Kidney (tissue), 14 donors: ENCODE results near the gene ZFYVE26. TPM values are rescaled to one million over a fixed set of nuclear protein-coding genes. Genes with fewer than 3 reads are reported as not detected.

ENCODE experiments used
- DNase-seq, 5 donors: peaks; one replicate each; pipeline ENCODE4 v3.0.0-alpha.2; 2013 to 2020
- FAIRE-seq: peaks from 2 replicates; lab custom pipeline; 2012; peaks lifted over from hg19 to GRCh38; lab: Jason Lieb, UNC
- H3K27ac ChIP-seq, 2 donors: one replicate each; pipeline ENCODE4 v1.7.0; 2013; ENCODE audit warnings: low read depth in 2 of 2, low read length in 2 of 2, inconsistent platforms in 1 of 2
- H3K27me3 ChIP-seq: one replicate; pipeline ENCODE4 v1.7.1; 2013; ENCODE audit warnings: low read length, inconsistent platforms; ENCODE audit not compliant: control insufficient read depth, insufficient read depth
- H3K36me3 ChIP-seq, 3 donors: one replicate each; pipeline versions ENCODE4 v1.7.0 to v1.7.1; 2013; ENCODE audit warnings: low read length in 3 of 3, control low read depth in 1 of 3, inconsistent platforms in 1 of 3; ENCODE audit not compliant: insufficient read depth in 3 of 3, control insufficient read depth in 2 of 3
- H3K4me1 ChIP-seq, 3 donors: one replicate each; pipeline versions ENCODE4 v1.7.0 to v1.7.1; 2013; ENCODE audit warnings: low read length in 3 of 3, inconsistent platforms in 1 of 3, low read depth in 1 of 3; ENCODE audit not compliant: control insufficient read depth in 2 of 3, insufficient read depth in 2 of 3
- H3K4me3 ChIP-seq, 3 donors: one replicate each; pipeline versions ENCODE4 v1.7.0 to v1.8.1; 2013; ENCODE audit warnings: low read length in 3 of 3, control low read depth in 1 of 3, inconsistent platforms in 1 of 3
- H3K9ac ChIP-seq, 3 donors: one replicate each; pipeline versions ENCODE4 v1.7.0 to v1.7.1; 2013; ENCODE audit warnings: low read length in 3 of 3, control low read depth in 1 of 3, inconsistent platforms in 1 of 3
- H3K9me3 ChIP-seq, 3 donors: one replicate each; pipeline versions ENCODE4 v1.7.0 to v1.7.1; 2013; ENCODE audit warnings: low read length in 3 of 3, control low read depth in 1 of 3, inconsistent platforms in 1 of 3; ENCODE audit not compliant: control insufficient read depth in 2 of 3, insufficient read depth in 1 of 3
- CTCF ChIP-seq: IDR thresholded peaks from 3 replicates; pipeline ENCODE4 v1.5.1; 2012; ENCODE audit warnings: mild to moderate bottlenecking, moderate library complexity, borderline replicate concordance; ENCODE audit not compliant: insufficient read depth; ENCODE audit errors: extremely low read depth
- intact Hi-C: fragments of 100-400 bp; cut with DNase I; formaldehyde crosslinking; loops from one replicate; pipeline ENCODE4 v1.11.1; 2022
- polyA plus RNA-seq: library from polyadenylated mRNA; stranded (reverse); fragments of 350-450 nt; fragmentation: Illumina TruSeq; extraction: RNeasy Lipid Tissue Mini Kit (QIAGEN cat#74804); gene quantifications from one replicate; pipeline ENCODE4 v1.2.3, GENCODE V29; 2014; ENCODE audit warnings: low read depth, low replicate concordance; ENCODE audit not compliant: insufficient read depth
- total RNA-seq: library from RNA; stranded (reverse); fragmentation: NEBNext Ultra II Directional; extraction: Animal tissue kit (Norgen Biotek cat#: 25700); gene quantifications from one replicate; pipeline ENCODE4 v1.2.1, GENCODE V29; 2021
- donor health status: control.
- donor health status: control.
- donor health status: control.
- donor health status: control.
- donor health status: control.
- donor health status: DM: yes; HTN: yes; CAD: no.
- donor health status: Normal renal cell carcinoma (clear cell type).

ZFYVE26 gene
- total and polyA plus RNA-seq, 2 donors from 2014 or later, result 4.2 to 25.3 TPM

- Histone ChIP-seq H3K4me3 (no peak overlapping the region), H3K27ac (no peak overlapping the region), H3K4me1 (no peaks in the 10 kb centered on the region), H3K27me3 (no peaks in the 10 kb centered on the region), H3K9me3 (no peaks in the 10 kb centered on the region), H3K9ac (no peak overlapping the region), H3K36me3 (peaks cover 13 to 45% (median 41%) of the 10 kb centered on the region in 3 donors)
- intact Hi-C loops, result no loop called here
- DNase-seq (no peak), FAIRE-seq (no peak)
- no peak for TF ChIP-seq CTCF
Measured at GRCh38 chr14:67757175-67757574, 59.2 kb downstream of the ZFYVE26 start.

- H3K9ac ChIP-seq, result no peak overlapping the region
- no peaks in the 10 kb centered on the region for H3K27me3 ChIP-seq
- H3K9me3 ChIP-seq, result no peaks in the 10 kb centered on the region
- H3K4me1 ChIP-seq, result no peaks in the 10 kb centered on the region
- TF ChIP-seq CTCF, result no peak
- peaks cover 13 to 49% (median 41%) of the 10 kb centered on the region in 3 donors for H3K36me3 ChIP-seq
- intact Hi-C loops, result no loop called here
- no peak for DNase-seq
- H3K4me3 ChIP-seq, result no peak overlapping the region
- no peak overlapping the region for H3K27ac ChIP-seq
- FAIRE-seq, result no peak
Measured at GRCh38 chr14:67756496-67756895, 59.9 kb downstream of the ZFYVE26 start.

- no peak overlapping the region for H3K27ac ChIP-seq
Measured at GRCh38 chr14:67749341-67750084, 66.9 kb downstream of the ZFYVE26 start.

More at GRCh38 chr14:67749341-67750084, 66.9 kb downstream of the ZFYVE26 start:
- Histone ChIP-seq H3K9ac (no peak overlapping the region), H3K4me3 (no peak overlapping the region), H3K36me3 (peaks cover 9 to 58% (median 48%) of the 10 kb centered on the region in 3 donors), H3K27me3 (no peaks in the 10 kb centered on the region), H3K9me3 (no peaks in the 10 kb centered on the region), H3K4me1 (no peaks in the 10 kb centered on the region)
- intact Hi-C loops, result no loop called here
- TF ChIP-seq CTCF, result no peak
- DNase-seq (no peak), FAIRE-seq (no peak)
